ENCODE measurements around the gene CBFA2T3. TPM values are rescaled to one million over a fixed set of nuclear protein-coding genes. Genes with fewer than 3 reads are reported as not detected.

Gene CBFA2T3
- total RNA-seq, 1 experiment from 2014 or later, result 2.9 TPM

DNA sequence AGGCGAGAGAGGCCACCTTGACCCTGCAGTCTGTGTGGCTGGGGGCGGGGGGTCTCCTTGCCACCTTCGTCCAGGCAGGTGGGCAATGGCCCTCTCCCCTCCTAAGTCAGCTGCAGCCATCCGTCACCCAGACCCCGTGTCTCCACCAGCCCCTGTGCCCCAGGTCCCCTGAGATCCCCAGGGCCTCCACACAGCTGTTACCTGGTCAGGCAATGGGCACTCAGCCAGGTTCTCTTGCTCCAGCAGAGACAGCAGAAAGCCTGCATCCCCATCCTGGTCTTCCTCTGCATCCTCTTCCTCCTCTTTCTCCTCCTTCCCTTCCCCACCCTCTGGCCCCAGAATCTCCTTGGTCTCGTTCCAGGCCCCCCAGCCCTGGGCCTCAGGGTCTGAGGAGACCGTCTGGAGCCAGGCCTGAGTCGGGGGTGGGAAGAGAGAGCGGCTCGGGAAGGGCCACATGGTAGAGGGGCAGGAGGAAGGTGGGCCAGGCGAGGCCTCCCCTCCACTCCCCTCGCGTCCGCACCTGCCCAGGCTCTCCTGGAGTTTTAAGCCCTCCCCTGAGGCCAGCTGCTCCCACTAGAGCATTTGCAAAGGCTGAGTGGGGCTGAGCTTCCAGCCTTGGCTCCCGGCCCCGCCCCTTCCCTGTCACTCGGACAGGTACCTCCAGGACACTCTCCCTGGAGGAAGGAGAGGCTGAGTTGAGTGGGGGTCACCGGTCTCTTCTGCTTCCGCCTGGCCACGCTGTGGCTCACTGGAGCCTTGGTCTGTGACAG is 110.7 kb downstream of the CBFA2T3 start, which contains the start of gene PABPN1L:
Gene PABPN1L (minus strand): TSS at position 510 of the 770 bp plus-strand sequence. CDS start 54 bp downstream, at position 456.
- Histone ChIP-seq H4K8ac (replicated peaks; ENCODE audit: insufficient read length, low read depth, low read length) (no peak within 1 kb of the TSS), H2AFZ (ENCODE audit: low read length) (no peak within 1 kb of the TSS), H3K4ac (ENCODE audit: low read depth, low read length) (no peak within 1 kb of the TSS), H2BK15ac (ENCODE audit: low read depth, low read length) (no peak within 1 kb of the TSS), H4K5ac (ENCODE audit: insufficient read length, low read depth, low read length) (no peak within 1 kb of the TSS), H2BK12ac (ENCODE audit: insufficient read length, low read depth, low read length) (no peak within 1 kb of the TSS), H3T11ph (ENCODE audit: low read length) (no peak within 1 kb of the TSS), H3K23me2 (ENCODE audit: insufficient read length, low read depth, low read length, poor library complexity, severe bottlenecking) (no peaks in the 10 kb centered on the region), H3K9ac (ENCODE audit: extremely low read depth, insufficient read length, low read length) (no peak within 1 kb of the TSS), H2BK120ac (ENCODE audit: low read depth, low read length, poor library complexity, severe bottlenecking) (no peak within 1 kb of the TSS), H3K27me3 (ENCODE audit: insufficient read depth, low read length) (no peaks in the 10 kb centered on the region), H3K18ac (ENCODE audit: insufficient read length, low read depth, low read length) (no peak within 1 kb of the TSS), H3K4me2 (ENCODE audit: insufficient read depth, insufficient read length, low read length) (no peak within 1 kb of the TSS), H2BK20ac (ENCODE audit: low read depth, low read length, poor library complexity, severe bottlenecking) (no peak within 1 kb of the TSS), H2AK5ac (ENCODE audit: insufficient read length, low read length) (no peak within 1 kb of the TSS), H3K56ac (ENCODE audit: insufficient read length, low read depth, low read length) (no peak within 1 kb of the TSS), H3K9me3 (ENCODE audit: control insufficient read depth, low read depth, low read length) (no peaks in the 10 kb centered on the region), H4K20me1 (ENCODE audit: control insufficient read depth, insufficient read depth, insufficient read length) (no peaks in the 10 kb centered on the region), H3K4me1 (ENCODE audit: insufficient read depth, low read length) (no peaks in the 10 kb centered on the region), H3K23ac (ENCODE audit: insufficient read length, low read depth, low read length) (no peak within 1 kb of the TSS), H3K27ac (ENCODE audit: insufficient read length, low read depth, low read length) (no peak within 1 kb of the TSS), H3K14ac (ENCODE audit: insufficient read depth, low read length) (no peak within 1 kb of the TSS), H3K79me1 (ENCODE audit: insufficient read depth, low read depth, low read length, poor library complexity, severe bottlenecking) (no peaks in the 10 kb centered on the region), H2BK5ac (ENCODE audit: insufficient read length, low read length) (no peak within 1 kb of the TSS), H3K79me2 (ENCODE audit: insufficient read depth, low read length) (no peaks in the 10 kb centered on the region), H4K91ac (ENCODE audit: insufficient read length, low read depth, low read length) (no peak within 1 kb of the TSS)
- no peak for DNase-seq
- Mint-ChIP-seq H3K27me3 (ENCODE audit: low read depth) (peaks cover 5% of the 10 kb centered on the region), H3K4me1 (no peaks in the 10 kb centered on the region), H3K27ac (peak within 1 kb of the TSS in 1 of 3 experiments; percentile 73; a peak in 2 of 7 replicates), H3K36me3 (ENCODE audit: insufficient read depth in 1 of 3, low read depth in 3 of 3) (peaks cover 0 to 2% (median under 1%) of the 10 kb centered on the region in 3 experiments; a peak in 2 of 7 replicates), H3K4me3 (no peak within 1 kb of the TSS), H3K9me3 (no peaks in the 10 kb centered on the region; a peak in 1 of 5 replicates)
- TF ChIP-seq, protein P1, sequence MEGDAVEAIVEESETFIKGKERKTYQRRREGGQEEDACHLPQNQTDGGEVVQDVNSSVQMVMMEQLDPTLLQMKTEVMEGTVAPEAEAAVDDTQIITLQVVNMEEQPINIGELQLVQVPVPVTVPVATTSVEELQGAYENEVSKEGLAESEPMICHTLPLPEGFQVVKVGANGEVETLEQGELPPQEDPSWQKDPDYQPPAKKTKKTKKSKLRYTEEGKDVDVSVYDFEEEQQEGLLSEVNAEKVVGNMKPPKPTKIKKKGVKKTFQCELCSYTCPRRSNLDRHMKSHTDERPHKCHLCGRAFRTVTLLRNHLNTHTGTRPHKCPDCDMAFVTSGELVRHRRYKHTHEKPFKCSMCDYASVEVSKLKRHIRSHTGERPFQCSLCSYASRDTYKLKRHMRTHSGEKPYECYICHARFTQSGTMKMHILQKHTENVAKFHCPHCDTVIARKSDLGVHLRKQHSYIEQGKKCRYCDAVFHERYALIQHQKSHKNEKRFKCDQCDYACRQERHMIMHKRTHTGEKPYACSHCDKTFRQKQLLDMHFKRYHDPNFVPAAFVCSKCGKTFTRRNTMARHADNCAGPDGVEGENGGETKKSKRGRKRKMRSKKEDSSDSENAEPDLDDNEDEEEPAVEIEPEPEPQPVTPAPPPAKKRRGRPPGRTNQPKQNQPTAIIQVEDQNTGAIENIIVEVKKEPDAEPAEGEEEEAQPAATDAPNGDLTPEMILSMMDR (conservative IDR thresholded peaks at IDR 0.05), result no peak
- WGBS (ENCODE audit: extremely low coverage, insufficient read length, low lambda C conversion rate), result no CpG with 5 or more reads among the region's 20 CpGs

Measured in H9 (cell line).